ENCODE measurements around the gene CGB2.
"Not testable (repeated sequence)": the region's sequence is repeated elsewhere in the genome, so short reads cannot be mapped to it uniquely, and the experiment has no call there.

Gene CGB2

GRCh38 chr19:49011194-49011593 is 20.5 kb upstream of the CGB2 start:
- DNase-seq, result no peak

- DNase-seq, result no peak
Observed at GRCh38 chr19:49014123-49014869, 17.4 kb upstream of the CGB2 start.

GRCh38 chr19:49014870-49015255 is 16.8 kb upstream of the CGB2 start:
- DNase-seq, result no peak

GRCh38 chr19:49016067-49016839 is 15.4 kb upstream of the CGB2 start:
- DNase-seq, result no peak

GRCh38 chr19:49017041-49017665 is 14.5 kb upstream of the CGB2 start, which contains the start of gene LHB:
Gene LHB, minus strand, starts transcription at chr19:49017091. Its CDS starts 10 bp downstream, at chr19:49017081.
- DNase-seq, result no peak

- DNase-seq, result peak; percentile 52 to 73
Observed at GRCh38 chr19:49017666-49018351, 13.9 kb upstream of the CGB2 start.

GRCh38 chr19:49018388-49019241 is 13.1 kb upstream of the CGB2 start:
- DNase-seq, result peak in 1 of 2 experiments; percentile 28

GRCh38 chr19:49019242-49019932 is 12.3 kb upstream of the CGB2 start:
- DNase-seq, result peak in 1 of 2 experiments; percentile 77

- DNase-seq, result peak in 1 of 2 experiments; percentile 54
Observed at GRCh38 chr19:49020342-49020741, 11.3 kb upstream of the CGB2 start.

- peak in 1 of 2 experiments; percentile 13 for DNase-seq
Observed at GRCh38 chr19:49020931-49021895, 10.5 kb upstream of the CGB2 start.

- no peak for DNase-seq
Observed at GRCh38 chr19:49022116-49022515, 9.6 kb upstream of the CGB2 start.

GRCh38 chr19:49024233-49024632 is 7.5 kb upstream of the CGB2 start, which contains the start of gene CGB3:
Gene CGB3, minus strand, starts transcription at chr19:49024333. Its CDS starts 362 bp downstream, at chr19:49023971.
- not testable (repeated sequence) for DNase-seq

GRCh38 chr19:49025088-49025487 is 6.6 kb upstream of the CGB2 start:
- not testable (repeated sequence) for DNase-seq

- not testable (repeated sequence) for DNase-seq
Observed at GRCh38 chr19:49025599-49025998, 6.1 kb upstream of the CGB2 start.

- DNase-seq, result not testable (repeated sequence)
Observed at GRCh38 chr19:49028686-49029085, 3.0 kb upstream of the CGB2 start.

- DNase-seq, result not testable (repeated sequence)
Observed at GRCh38 chr19:49029749-49030148, 1.9 kb upstream of the CGB2 start.

GRCh38 chr19:49030323-49030722 is 1.4 kb upstream of the CGB2 start:
- not testable (repeated sequence) for DNase-seq

GRCh38 chr19:49036815-49037214 is 5.1 kb downstream of the CGB2 start, which contains the start of gene CGB1:
Gene CGB1, minus strand, starts transcription at chr19:49036895. Its CDS starts 184 bp downstream, at chr19:49036711.
- peak in 1 of 2 experiments; percentile 58 for DNase-seq

- not testable (repeated sequence) for DNase-seq
Observed at GRCh38 chr19:49038111-49038510, 6.4 kb downstream of the CGB2 start.

Data from NCI-H526 (cell line).